ENCODE data around the gene MAP3K19.
"Not testable (repeated sequence)": the region's sequence is repeated elsewhere in the genome, so short reads cannot be mapped to it uniquely, and the experiment has no call there.

The MAP3K19 gene

GRCh38 chr2:135047300-135047699 lies at the start of gene MAP3K19:
Gene MAP3K19, minus strand, starts transcription at chr2:135047447. Its CDS starts 22,800 bp downstream, at chr2:135024647.
- no peak within 1 kb of the TSS for H3K4me3 ChIP-seq
- no peak within 1 kb of the TSS for H3K9ac ChIP-seq (ENCODE audit: insufficient read length)

GRCh38 chr2:135096665-135097446 lies 49.6 kb upstream of the MAP3K19 start:
- TF ChIP-seq FOXP2 (optimal IDR thresholded peaks at IDR 0.05; ENCODE audit: control extremely low read depth, extremely low read length, insufficient read depth), result no peak
- TF ChIP-seq POLR2AphosphoS5 (IDR thresholded peaks at IDR 0.05; ENCODE audit: borderline replicate concordance, low read depth, low read length), result no peak
- no peak for TF ChIP-seq EZH2 (IDR thresholded peaks at IDR 0.05)
- H3K27ac ChIP-seq, result no peak overlapping the region
- peaks cover 39% of the 10 kb centered on the region for H3K36me3 ChIP-seq (ENCODE audit: insufficient read depth, low read length)
- DNase-seq (ENCODE audit: low read depth, low spot score), result no peak
- H3K9ac ChIP-seq (ENCODE audit: insufficient read length), result no peak overlapping the region
- H3K4me3 ChIP-seq, result no peak overlapping the region
- no peaks in the 10 kb centered on the region for H3K9me3 ChIP-seq (ENCODE audit: low read depth, low read length)

More at GRCh38 chr2:135047300-135047699, at the start of gene MAP3K19:
- no peak for DNase-seq (ENCODE audit: low read depth, low spot score)
- H3K36me3 ChIP-seq (ENCODE audit: insufficient read depth, low read length), result no peaks in the 10 kb centered on the region
- no peak within 1 kb of the TSS for H3K27ac ChIP-seq
- no peaks in the 10 kb centered on the region for H3K9me3 ChIP-seq (ENCODE audit: low read depth, low read length)
- TF ChIP-seq EZH2 (IDR thresholded peaks at IDR 0.05) (no peak), FOXP2 (optimal IDR thresholded peaks at IDR 0.05; ENCODE audit: control extremely low read depth, extremely low read length, insufficient read depth) (no peak), POLR2AphosphoS5 (IDR thresholded peaks at IDR 0.05; ENCODE audit: borderline replicate concordance, low read depth, low read length) (no peak)

GRCh38 chr2:135095591-135095990 lies 48.3 kb upstream of the MAP3K19 start:
- no peak for TF ChIP-seq FOXP2 (optimal IDR thresholded peaks at IDR 0.05; ENCODE audit: control extremely low read depth, extremely low read length, insufficient read depth)
- no peak for TF ChIP-seq EZH2 (IDR thresholded peaks at IDR 0.05)
- no peak for TF ChIP-seq POLR2AphosphoS5 (IDR thresholded peaks at IDR 0.05; ENCODE audit: borderline replicate concordance, low read depth, low read length)

GRCh38 chr2:135094508-135094907 lies 47.3 kb upstream of the MAP3K19 start:
- Histone ChIP-seq H3K9ac (ENCODE audit: insufficient read length) (no peak overlapping the region), H3K4me3 (no peak overlapping the region), H3K36me3 (ENCODE audit: insufficient read depth, low read length) (peaks cover 41% of the 10 kb centered on the region), H3K9me3 (ENCODE audit: low read depth, low read length) (no peaks in the 10 kb centered on the region), H3K27ac (no peak overlapping the region)
- no peak for DNase-seq (ENCODE audit: low read depth, low spot score)
- TF ChIP-seq FOXP2 (optimal IDR thresholded peaks at IDR 0.05; ENCODE audit: control extremely low read depth, extremely low read length, insufficient read depth) (no peak), POLR2AphosphoS5 (IDR thresholded peaks at IDR 0.05; ENCODE audit: borderline replicate concordance, low read depth, low read length) (no peak), EZH2 (IDR thresholded peaks at IDR 0.05) (no peak)

More at GRCh38 chr2:135095591-135095990, 48.3 kb upstream of the MAP3K19 start:
- no peak overlapping the region for H3K4me3 ChIP-seq
- H3K9me3 ChIP-seq (ENCODE audit: low read depth, low read length), result no peaks in the 10 kb centered on the region
- peaks cover 37% of the 10 kb centered on the region for H3K36me3 ChIP-seq (ENCODE audit: insufficient read depth, low read length)
- no peak overlapping the region for H3K27ac ChIP-seq
- no peak overlapping the region for H3K9ac ChIP-seq (ENCODE audit: insufficient read length)
- no peak for DNase-seq (ENCODE audit: low read depth, low spot score)

GRCh38 chr2:135093670-135094330 lies 46.6 kb upstream of the MAP3K19 start:
- Histone ChIP-seq H3K9me3 (ENCODE audit: low read depth, low read length) (no peaks in the 10 kb centered on the region), H3K36me3 (ENCODE audit: insufficient read depth, low read length) (peaks cover 44% of the 10 kb centered on the region), H3K4me3 (no peak overlapping the region), H3K27ac (0 out of 2 replicates have a peak overlapping the region, but pooled peaks have one; percentile 13), H3K9ac (ENCODE audit: insufficient read length) (no peak overlapping the region)
- TF ChIP-seq EZH2 (IDR thresholded peaks at IDR 0.05) (no peak), FOXP2 (optimal IDR thresholded peaks at IDR 0.05; ENCODE audit: control extremely low read depth, extremely low read length, insufficient read depth) (no peak), POLR2AphosphoS5 (IDR thresholded peaks at IDR 0.05; ENCODE audit: borderline replicate concordance, low read depth, low read length) (no peak)
- no peak for DNase-seq (ENCODE audit: low read depth, low spot score)

GRCh38 chr2:135093193-135093592 lies 45.9 kb upstream of the MAP3K19 start:
- H3K4me3 ChIP-seq, result no peak overlapping the region
- no peak for TF ChIP-seq EZH2 (IDR thresholded peaks at IDR 0.05)
- TF ChIP-seq POLR2AphosphoS5 (IDR thresholded peaks at IDR 0.05; ENCODE audit: borderline replicate concordance, low read depth, low read length), result no peak
- no peak for DNase-seq (ENCODE audit: low read depth, low spot score)
- peaks cover 44% of the 10 kb centered on the region for H3K36me3 ChIP-seq (ENCODE audit: insufficient read depth, low read length)
- no peaks in the 10 kb centered on the region for H3K9me3 ChIP-seq (ENCODE audit: low read depth, low read length)
- H3K27ac ChIP-seq, result 0 out of 2 replicates have a peak overlapping the region, but pooled peaks have one; percentile 13
- H3K9ac ChIP-seq (ENCODE audit: insufficient read length), result no peak overlapping the region

- TF ChIP-seq POLR2AphosphoS5 (IDR thresholded peaks at IDR 0.05; ENCODE audit: borderline replicate concordance, low read depth, low read length), result no peak
- no peak for TF ChIP-seq EZH2 (IDR thresholded peaks at IDR 0.05)
- no peak for TF ChIP-seq FOXP2 (optimal IDR thresholded peaks at IDR 0.05; ENCODE audit: control extremely low read depth, extremely low read length, insufficient read depth)
- Histone ChIP-seq H3K4me3 (no peak overlapping the region), H3K36me3 (ENCODE audit: insufficient read depth, low read length) (peaks cover 43% of the 10 kb centered on the region), H3K27ac (no peak overlapping the region), H3K9ac (ENCODE audit: insufficient read length) (no peak overlapping the region), H3K9me3 (ENCODE audit: low read depth, low read length) (0 out of 2 replicates have a peak, but pooled peaks cover 4% of the 10 kb centered on the region)
- no peak for DNase-seq (ENCODE audit: low read depth, low spot score)
Measured at GRCh38 chr2:135091681-135092080, 44.4 kb upstream of the MAP3K19 start.

GRCh38 chr2:135089597-135089996 lies 42.4 kb upstream of the MAP3K19 start:
- H3K36me3 ChIP-seq (ENCODE audit: insufficient read depth, low read length), result peaks cover 31% of the 10 kb centered on the region
- DNase-seq (ENCODE audit: low read depth, low spot score); H3K27ac ChIP-seq; H3K4me3 ChIP-seq; H3K9me3 ChIP-seq (ENCODE audit: low read depth, low read length); H3K9ac ChIP-seq (ENCODE audit: insufficient read length): not testable (repeated sequence)
